Uterine smooth muscle cell (primary cell): ENCODE measurements around the gene UQCRFS1. TPM values are rescaled to one million over a fixed set of nuclear protein-coding genes. Genes with fewer than 3 reads are reported as not detected.

Experiments used
- total RNA-seq: library from RNA; depleted of rRNA; stranded (reverse); fragments of >200 nt; gene quantifications from 2 replicates; pipeline ENCODE4 v1.2.3, GENCODE V29; 2014

UQCRFS1 gene
- total RNA-seq, result 28.5 and 36.3 TPM in 2 replicates

GRCh38 chr19:29212648-29213573, at the start of gene UQCRFS1:
Gene UQCRFS1 (minus strand): TSS chr19:29213151. CDS start chr19:29213118, 33 bp downstream.

